Progenitor cell of endocrine pancreas (in vitro differentiated cells): Measurements from ENCODE around the gene SNRPA1. TPM values are rescaled to one million over a fixed set of nuclear protein-coding genes. Genes with fewer than 3 reads are reported as not detected.
A peak's percentile ranks its signal among the peaks of the same experiment; 100 is the strongest.

Experiments used
- DNase-seq: peaks from one replicate; pipeline ENCODE4 v3.0.0; 2021; ENCODE audit warnings: low spot score; ENCODE audit not compliant: unreplicated experiment
- H3K27ac Mint-ChIP-seq: 2 replicates; pipeline ENCODE4 v1.8.0; 2021; ENCODE audit warnings: mild to moderate bottlenecking, moderate library complexity, mixed read lengths
- H3K27me3 Mint-ChIP-seq: 2 replicates; pipeline ENCODE4 v1.8.0; 2021; ENCODE audit warnings: mixed read lengths
- H3K36me3 Mint-ChIP-seq: 2 replicates; pipeline ENCODE4 v1.8.0; 2022; ENCODE audit warnings: mixed read lengths; ENCODE audit not compliant: insufficient read depth
- H3K4me1 Mint-ChIP-seq: 2 replicates; pipeline ENCODE4 v1.8.0; 2021; ENCODE audit warnings: low read depth, mixed read lengths
- H3K4me3 Mint-ChIP-seq: 2 replicates; pipeline ENCODE4 v1.8.0; 2021; ENCODE audit warnings: low read depth, mild to moderate bottlenecking, moderate library complexity, mixed read lengths
- H3K9me3 Mint-ChIP-seq: 2 replicates; pipeline ENCODE4 v1.8.0; 2021; ENCODE audit warnings: low read depth, mixed read lengths
- CTCF ChIP-seq: fragments of 200-600 bp; sonication (generic); IDR thresholded peaks from one replicate; pipeline ENCODE4 v1.5.0; 2021; ENCODE audit warnings: antibody characterized with exemption, mild to moderate bottlenecking; ENCODE audit not compliant: unreplicated experiment
- total RNA-seq: library from RNA; stranded (reverse); gene quantifications from 2 replicates; pipeline ENCODE4 v1.2.1, GENCODE V29; 2021

SNRPA1 gene
- total RNA-seq, 1 donor from 2014 or later = 78.6 TPM

- no peak overlapping the region for H3K4me3 Mint-ChIP-seq
- H3K4me1 Mint-ChIP-seq = peaks cover 29% of the 10 kb centered on the region
- H3K27ac Mint-ChIP-seq = no peak overlapping the region
- no peaks in the 10 kb centered on the region for H3K36me3 Mint-ChIP-seq
- no peak for TF ChIP-seq CTCF
- H3K9me3 Mint-ChIP-seq = no peaks in the 10 kb centered on the region
- peaks cover 22% of the 10 kb centered on the region for H3K27me3 Mint-ChIP-seq
- DNase-seq = no peak
Observed at GRCh38 chr15:101254157-101255050, 40.6 kb downstream of the SNRPA1 start.

GRCh38 chr15:101252836-101253235 is 42.2 kb downstream of the SNRPA1 start:
- H3K4me3 Mint-ChIP-seq = peak overlapping the region; percentile 87
- no peaks in the 10 kb centered on the region for H3K9me3 Mint-ChIP-seq
- H3K4me1 Mint-ChIP-seq = peaks cover 30% of the 10 kb centered on the region
- H3K36me3 Mint-ChIP-seq = no peaks in the 10 kb centered on the region
- TF ChIP-seq CTCF = no peak
- peak overlapping the region; percentile 90 for H3K27ac Mint-ChIP-seq
- peaks cover 16% of the 10 kb centered on the region for H3K27me3 Mint-ChIP-seq
- DNase-seq = no peak

GRCh38 chr15:101251830-101252820 is 42.9 kb downstream of the SNRPA1 start, which contains the start of gene CHSY1:
Gene CHSY1 (minus strand): TSS chr15:101252048. CDS start chr15:101251456, 592 bp downstream.
- H3K27ac Mint-ChIP-seq = peak within 1 kb of the TSS; percentile 92
- peaks cover 31% of the 10 kb centered on the region for H3K4me1 Mint-ChIP-seq
- peaks cover 16% of the 10 kb centered on the region for H3K27me3 Mint-ChIP-seq
- H3K36me3 Mint-ChIP-seq = no peaks in the 10 kb centered on the region
- DNase-seq = peak; percentile 74
- no peak for TF ChIP-seq CTCF
- H3K9me3 Mint-ChIP-seq = no peaks in the 10 kb centered on the region
- H3K4me3 Mint-ChIP-seq = peak within 1 kb of the TSS; percentile 91

GRCh38 chr15:101250873-101251829 is 43.9 kb downstream of the SNRPA1 start:
- H3K27me3 Mint-ChIP-seq = peaks cover 16% of the 10 kb centered on the region
- no peaks in the 10 kb centered on the region for H3K9me3 Mint-ChIP-seq
- DNase-seq = peak; percentile 49
- H3K27ac Mint-ChIP-seq = peak overlapping the region; percentile 92
- no peaks in the 10 kb centered on the region for H3K36me3 Mint-ChIP-seq
- peak overlapping the region; percentile 91 for H3K4me3 Mint-ChIP-seq
- peaks cover 28% of the 10 kb centered on the region for H3K4me1 Mint-ChIP-seq
- TF ChIP-seq CTCF = no peak
